CD14-positive monocyte (primary cell): ENCODE data around the gene IFNK. TPM values are rescaled to one million over a fixed set of nuclear protein-coding genes. Genes with fewer than 3 reads are reported as not detected.

Experiments used
- DNase-seq, 3 donors: peaks; one replicate each; pipeline ENCODE4 v3.0.0-alpha.2; 2011 to 2022
- H2AFZ ChIP-seq: 2 replicates; pipeline ENCODE4 v1.6.0; 2012; ENCODE audit warnings: mild to moderate bottlenecking, low read depth, low read length, inconsistent platforms; ENCODE audit not compliant: insufficient read depth, poor library complexity, severe bottlenecking
- H3K27ac ChIP-seq, 2 donors: 1 replicate in 1 of 2; 2 replicates in 1 of 2; pipeline ENCODE4 v1.5.1; 2012 to 2013; ENCODE audit warnings: low read length in 2 of 2, control low read depth in 1 of 2, inconsistent platforms in 1 of 2, low read depth in 1 of 2, mild to moderate bottlenecking in 1 of 2
- H3K27me3 ChIP-seq, 2 donors: one replicate each; pipeline versions ENCODE4 v1.6.0 to v1.6.1; 2011 to 2013; ENCODE audit warnings: low read length in 2 of 2; ENCODE audit not compliant: control insufficient read depth in 2 of 2, insufficient read depth in 2 of 2
- H3K36me3 ChIP-seq, 2 donors: replicated peaks in 1 of 2; 1 replicate in 1 of 2; 2 replicates in 1 of 2; pipeline versions ENCODE4 v1.5.1 to v1.6.1; 2012 to 2013; ENCODE audit warnings: low read length in 2 of 2, control low read depth in 1 of 2, inconsistent platforms in 1 of 2, mild to moderate bottlenecking in 1 of 2; ENCODE audit not compliant: insufficient read depth in 2 of 2, control insufficient read depth in 1 of 2
- H3K4me1 ChIP-seq, 2 donors: 1 replicate in 1 of 2; 2 replicates in 1 of 2; pipeline versions ENCODE4 v1.5.1 to v1.6.1; 2012 to 2013; ENCODE audit warnings: low read length in 2 of 2, control low read depth in 1 of 2, inconsistent platforms in 1 of 2, mild to moderate bottlenecking in 1 of 2, moderate library complexity in 1 of 2; ENCODE audit not compliant: insufficient read depth in 2 of 2, control insufficient read depth in 1 of 2
- H3K4me2 ChIP-seq: replicated peaks from 2 replicates; pipeline ENCODE3; 2012; ENCODE audit warnings: low read length, moderate library complexity, mild to moderate bottlenecking; ENCODE audit not compliant: poor library complexity, severe bottlenecking; ENCODE audit errors: extremely low read depth
- H3K4me3 ChIP-seq, 3 experiments: fragments of 200-600 bp in 1 of 3; sonication (generic) in 1 of 3; replicated peaks in 1 of 3; 1 replicate in 2 of 3; 2 replicates in 1 of 3; pipeline ENCODE4 v1.5.1; 2011 to 2013; ENCODE audit warnings: low read length in 3 of 3, mild to moderate bottlenecking in 3 of 3, control low read depth in 2 of 3, low read depth in 2 of 3, inconsistent platforms in 1 of 3, moderate library complexity in 1 of 3
- H3K79me2 ChIP-seq: 2 replicates; pipeline ENCODE4 v1.6.0; 2012; ENCODE audit warnings: mild to moderate bottlenecking, control low read depth, inconsistent platforms, low read length, moderate library complexity; ENCODE audit not compliant: insufficient read depth
- H3K9ac ChIP-seq: 2 replicates; pipeline ENCODE4 v1.6.0; 2017; ENCODE audit warnings: low read length, mild to moderate bottlenecking; ENCODE audit not compliant: insufficient read depth, poor library complexity, severe bottlenecking
- H3K9me3 ChIP-seq, 2 donors: replicated peaks in 1 of 2; 1 replicate in 1 of 2; 2 replicates in 1 of 2; pipeline versions ENCODE4 v1.5.1 to v1.6.1; 2012 to 2013; ENCODE audit warnings: low read length in 2 of 2, control low read depth in 1 of 2; ENCODE audit not compliant: control insufficient read depth in 1 of 2, insufficient read depth in 1 of 2
- H4K20me1 ChIP-seq: 2 replicates; pipeline ENCODE4 v1.6.0; 2012; ENCODE audit warnings: mild to moderate bottlenecking, low read length, control low read depth, moderate library complexity; ENCODE audit not compliant: insufficient read depth
- H3K27ac Mint-ChIP-seq, 7 donors: one replicate each; pipeline ENCODE4 v1.8.0; 2020; ENCODE audit warnings: mild to moderate bottlenecking in 7 of 7, mixed read lengths in 7 of 7, moderate library complexity in 6 of 7, inconsistent platforms in 2 of 7
- H3K27me3 Mint-ChIP-seq, 3 donors: one replicate each; pipeline ENCODE4 v1.8.0; 2021 to 2022; ENCODE audit warnings: low read depth in 3 of 3, mild to moderate bottlenecking in 3 of 3, mixed read lengths in 3 of 3, moderate library complexity in 3 of 3, inconsistent platforms in 1 of 3
- H3K36me3 Mint-ChIP-seq, 2 donors: one replicate each; pipeline ENCODE4 v1.8.0; 2020; ENCODE audit warnings: mixed read lengths in 2 of 2, inconsistent platforms in 1 of 2, mild to moderate bottlenecking in 1 of 2
- H3K4me1 Mint-ChIP-seq: one replicate; pipeline ENCODE4 v1.8.0; 2020; ENCODE audit warnings: mild to moderate bottlenecking, mixed read lengths
- H3K4me3 Mint-ChIP-seq, 2 donors: one replicate each; pipeline ENCODE4 v1.8.0; 2020; ENCODE audit warnings: mild to moderate bottlenecking in 2 of 2, mixed read lengths in 2 of 2, moderate library complexity in 1 of 2
- H3K9me3 Mint-ChIP-seq, 7 donors: one replicate each; pipeline ENCODE4 v1.8.0; 2020 to 2022; ENCODE audit warnings: mixed read lengths in 7 of 7, mild to moderate bottlenecking in 6 of 7, moderate library complexity in 6 of 7, inconsistent platforms in 2 of 7
- CTCF ChIP-seq: fragments of 200-600 bp; IDR thresholded peaks from one replicate; pipeline ENCODE4 v1.8.0; 2022; ENCODE audit warnings: antibody characterized with exemption, mild to moderate bottlenecking
- WGBS: methylation state at CpG from one replicate; pipeline ENCODE4 v1.1.5; 2013; ENCODE audit warnings: missing lambda C conversion rate; ENCODE audit not compliant: insufficient coverage; 5-methylcytosine and 5-hydroxymethylcytosine counted together
- intact Hi-C, 2 donors: fragments of 100-400 bp; cut with micrococcal nuclease; formaldehyde crosslinking; loops; one replicate each; pipeline versions ENCODE4 v1.15.0 to v1.15.1; 2023
- polyA plus RNA-seq, 3 donors: library from polyadenylated mRNA; depleted of rRNA in 1 of 3; unstranded in 2 of 3; stranded (reverse) in 1 of 3; fragments of 300-500 nt in 2 of 3; fragments of >200 nt in 1 of 3; fragmentation: Illumina TruSeq in 2 of 3; gene quantifications; 1 replicate in 2 of 3; 2 replicates in 1 of 3; pipeline ENCODE4 v1.2.3, GENCODE V29; 2012 to 2021

The IFNK gene
- polyA plus RNA-seq, 3 donors: not detected

GRCh38 chr9:27518809-27519208 is 5.3 kb upstream of the IFNK start:
- intact Hi-C loops: no loop called here
- Histone ChIP-seq H3K27ac (no peak overlapping the region), H2AFZ (no peak overlapping the region), H3K4me1 (no peaks in the 10 kb centered on the region), H4K20me1 (peaks cover 67% of the 10 kb centered on the region), H3K4me2 (no peak overlapping the region), H3K36me3 (peaks cover 3 to 66% of the 10 kb centered on the region in 2 donors), H3K27me3 (no peaks in the 10 kb centered on the region), H3K9ac (no peak overlapping the region), H3K4me3 (no peak overlapping the region), H3K79me2 (no peaks in the 10 kb centered on the region), H3K9me3 (no peaks in the 10 kb centered on the region)
- DNase-seq: no peak
- Mint-ChIP-seq H3K4me3 (no peak overlapping the region), H3K9me3 (no peaks in the 10 kb centered on the region), H3K27ac (peak overlapping the region in 2 of 7 donors; percentile 2 to 63), H3K27me3 (peaks cover 0 to 4% (median 0%) of the 10 kb centered on the region in 3 donors), H3K4me1 (peaks cover 3% of the 10 kb centered on the region), H3K36me3 (peaks cover 68 to 81% of the 10 kb centered on the region in 2 donors)
- 100% methylated on average over 3 of the region's 4 CpGs for WGBS
- TF ChIP-seq CTCF: no peak

- H3K36me3 Mint-ChIP-seq: peaks cover 68 to 80% of the 10 kb centered on the region in 2 donors
- no peaks in the 10 kb centered on the region for H3K9me3 Mint-ChIP-seq
- no peak for TF ChIP-seq CTCF
- Histone ChIP-seq H3K4me1 (no peaks in the 10 kb centered on the region), H3K9me3 (no peaks in the 10 kb centered on the region), H4K20me1 (peaks cover 63% of the 10 kb centered on the region), H3K36me3 (peaks cover 3 to 76% of the 10 kb centered on the region in 2 donors), H3K4me2 (no peak overlapping the region), H3K27me3 (no peaks in the 10 kb centered on the region), H3K9ac (no peak overlapping the region), H3K79me2 (no peaks in the 10 kb centered on the region), H2AFZ (no peak overlapping the region), H3K27ac (no peak overlapping the region), H3K4me3 (no peak overlapping the region)
- no peak overlapping the region for H3K27ac Mint-ChIP-seq
- peaks cover 3% of the 10 kb centered on the region for H3K4me1 Mint-ChIP-seq
- DNase-seq: no peak
- 100% methylated on average over 2 of the region's 10 CpGs for WGBS
- no peak overlapping the region for H3K4me3 Mint-ChIP-seq
- H3K27me3 Mint-ChIP-seq: peaks cover 0 to 4% (median 0%) of the 10 kb centered on the region in 3 donors
- intact Hi-C loops: loop anchor here in 1 of 2 donors (10.0 kb wide), 1 partner anchor 55 kb away; no protein-coding TSS in a partner anchor
Measured at GRCh38 chr9:27519466-27520465, 4.3 kb upstream of the IFNK start.
